Measurements from ENCODE around the gene MED8. TPM values are rescaled to one million over a fixed set of nuclear protein-coding genes. Genes with fewer than 3 reads are reported as not detected.

Gene MED8
- total and polyA plus RNA-seq, 10 of the 15 experiments (the other 5 are each of a cell fraction or from before 2014, with no cell fraction given) = 20.2 to 61.7 (median 39.5) TPM

- SMC1A ChIA-PET (ENCODE audit: uncharacterized antibody, unreplicated experiment) = interaction anchor here (1.5 kb wide), 1 partner anchor 101 kb away, joined by 3 read pairs; no protein-coding TSS in a partner anchor
- intact Hi-C loops (cut with micrococcal nuclease; ENCODE audit: unreplicated experiment) = no loop called here
Observed at GRCh38 chr1:43344267-43344850, 45.2 kb downstream of the MED8 start.

More at GRCh38 chr1:43344267-43344850, 45.2 kb downstream of the MED8 start:
- ChIA-PET RAD21 (ENCODE audit: unreplicated experiment) (no interaction called here), POLR2A (no interaction called here), CTCF (interaction anchor here (1.0 to 1.1 kb wide), 2 partner anchors 9 to 105 kb away, joined by 3 read pairs; no protein-coding TSS in a partner anchor)
- TF ChIP-seq, protein P1, sequence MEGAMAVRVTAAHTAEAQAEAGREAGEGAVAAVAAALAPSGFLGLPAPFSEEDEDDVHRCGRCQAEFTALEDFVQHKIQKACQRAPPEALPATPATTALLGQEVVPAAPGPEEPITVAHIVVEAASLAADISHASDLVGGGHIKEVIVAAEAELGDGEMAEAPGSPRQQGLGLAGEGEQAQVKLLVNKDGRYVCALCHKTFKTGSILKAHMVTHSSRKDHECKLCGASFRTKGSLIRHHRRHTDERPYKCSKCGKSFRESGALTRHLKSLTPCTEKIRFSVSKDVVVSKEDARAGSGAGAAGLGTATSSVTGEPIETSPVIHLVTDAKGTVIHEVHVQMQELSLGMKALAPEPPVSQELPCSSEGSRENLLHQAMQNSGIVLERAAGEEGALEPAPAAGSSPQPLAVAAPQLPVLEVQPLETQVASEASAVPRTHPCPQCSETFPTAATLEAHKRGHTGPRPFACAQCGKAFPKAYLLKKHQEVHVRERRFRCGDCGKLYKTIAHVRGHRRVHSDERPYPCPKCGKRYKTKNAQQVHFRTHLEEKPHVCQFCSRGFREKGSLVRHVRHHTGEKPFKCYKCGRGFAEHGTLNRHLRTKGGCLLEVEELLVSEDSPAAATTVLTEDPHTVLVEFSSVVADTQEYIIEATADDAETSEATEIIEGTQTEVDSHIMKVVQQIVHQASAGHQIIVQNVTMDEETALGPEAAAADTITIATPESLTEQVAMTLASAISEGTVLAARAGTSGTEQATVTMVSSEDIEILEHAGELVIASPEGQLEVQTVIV (IDR thresholded peaks at IDR 0.05; ENCODE audit: borderline replicate concordance, partially characterized antibody) = no peak
- TF ChIP-seq EED (IDR thresholded peaks at IDR 0.05; ENCODE audit: low read depth) (no peak), SREBF1 (IDR thresholded peaks at IDR 0.05; ENCODE audit: low read length) (no peak), SPI1 (IDR thresholded peaks at IDR 0.05; ENCODE audit: borderline replicate concordance, insufficient read depth, low read depth, low read length) (no peak)
- Histone ChIP-seq H2AFZ (ENCODE audit: control insufficient read depth, low read depth, low read length) (no peak overlapping the region), H3K27ac (ENCODE audit: control insufficient read depth, insufficient read depth) (no peak overlapping the region), H3K9me3 (replicated peaks; ENCODE audit: control insufficient read depth, insufficient read depth, low read length) (no peaks in the 10 kb centered on the region), H3K4me2 (ENCODE audit: control insufficient read depth, insufficient read depth) (no peak overlapping the region), H3K79me2 (ENCODE audit: control insufficient read depth, insufficient read depth, low read length) (no peaks in the 10 kb centered on the region), H4K20me1 (ENCODE audit: control insufficient read depth, insufficient read depth) (no peaks in the 10 kb centered on the region), H3K9ac (ENCODE audit: control insufficient read depth, insufficient read depth, low read length) (no peak overlapping the region), H3K27me3 (replicated peaks in 1 of 2; ENCODE audit: control insufficient read depth in 2 of 2, insufficient read depth in 2 of 2, low read length in 1 of 2) (no peaks in the 10 kb centered on the region), H3K4me3 (no peak overlapping the region), H3K36me3 (ENCODE audit: control insufficient read depth in 2 of 2, insufficient read depth in 2 of 2, low read length in 1 of 2) (no peaks in the 10 kb centered on the region), H3K4me1 (ENCODE audit: control insufficient read depth, insufficient read depth, low read length) (no peaks in the 10 kb centered on the region)
- BruUV-seq (replicated peaks) = no TSS peak
- in situ Hi-C loops (cut with MboI) = no loop called here
- DNase-seq (ENCODE audit: low read depth, low spot score) (no peak), FAIRE-seq (no peak), ATAC-seq (no peak)
- 68% methylated on average over 4 of the region's 4 CpGs for WGBS (ENCODE audit: insufficient coverage, insufficient replicate concordance, low lambda C conversion rate, missing lambda C conversion rate)
